HG03439 (cell line): Measurements from ENCODE around the gene IPO13.

ENCODE experiments used
- ATAC-seq: cut with Tn5 transposase; IDR thresholded peaks from one replicate; pipeline ENCODE4 v1.9.1; 2021; ENCODE audit warnings: mild to moderate bottlenecking, moderate library complexity; ENCODE audit not compliant: unreplicated experiment

Gene IPO13

GRCh38 chr1:43985984-43986595 lies 39.3 kb downstream of the IPO13 start:
- no peak for ATAC-seq

- ATAC-seq: no peak
Observed at GRCh38 chr1:43986712-43987111, 40.0 kb downstream of the IPO13 start.

DNA sequence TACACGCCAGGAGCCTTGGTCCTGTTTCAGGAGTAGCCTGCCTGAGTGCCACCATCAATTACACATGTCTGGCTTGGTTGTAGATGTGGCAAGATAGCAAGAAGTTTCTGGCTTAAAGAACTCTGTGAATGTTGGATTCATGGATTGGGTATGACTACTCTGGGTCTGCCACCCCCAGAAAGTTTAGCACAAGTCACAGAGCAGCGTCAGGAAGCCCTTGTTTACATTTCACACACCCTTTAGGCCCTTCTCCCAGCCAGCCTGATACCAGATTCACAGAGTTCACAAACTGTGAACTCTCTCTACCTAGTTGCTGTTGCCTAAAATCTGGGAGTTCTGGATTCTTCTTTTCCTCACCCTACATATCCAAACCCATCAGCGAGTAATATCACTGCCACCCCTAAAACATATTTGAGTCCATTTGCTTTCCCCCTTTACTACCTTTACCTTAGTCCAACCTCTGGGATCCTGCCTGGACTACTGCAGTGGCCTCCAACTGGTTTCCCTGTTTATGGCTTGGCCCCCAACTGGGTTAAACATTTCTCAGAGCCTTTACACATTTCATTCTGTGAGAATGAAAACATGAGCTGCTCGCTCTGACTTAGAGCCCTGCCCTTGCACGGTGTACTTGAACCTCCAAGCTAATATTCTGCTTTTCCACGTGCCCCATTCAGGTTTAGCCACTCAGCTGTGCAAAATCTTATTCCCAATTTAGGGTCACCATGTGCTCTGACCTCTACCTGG lies 40.6 kb downstream of the IPO13 start:
- ATAC-seq: no peak

DNA sequence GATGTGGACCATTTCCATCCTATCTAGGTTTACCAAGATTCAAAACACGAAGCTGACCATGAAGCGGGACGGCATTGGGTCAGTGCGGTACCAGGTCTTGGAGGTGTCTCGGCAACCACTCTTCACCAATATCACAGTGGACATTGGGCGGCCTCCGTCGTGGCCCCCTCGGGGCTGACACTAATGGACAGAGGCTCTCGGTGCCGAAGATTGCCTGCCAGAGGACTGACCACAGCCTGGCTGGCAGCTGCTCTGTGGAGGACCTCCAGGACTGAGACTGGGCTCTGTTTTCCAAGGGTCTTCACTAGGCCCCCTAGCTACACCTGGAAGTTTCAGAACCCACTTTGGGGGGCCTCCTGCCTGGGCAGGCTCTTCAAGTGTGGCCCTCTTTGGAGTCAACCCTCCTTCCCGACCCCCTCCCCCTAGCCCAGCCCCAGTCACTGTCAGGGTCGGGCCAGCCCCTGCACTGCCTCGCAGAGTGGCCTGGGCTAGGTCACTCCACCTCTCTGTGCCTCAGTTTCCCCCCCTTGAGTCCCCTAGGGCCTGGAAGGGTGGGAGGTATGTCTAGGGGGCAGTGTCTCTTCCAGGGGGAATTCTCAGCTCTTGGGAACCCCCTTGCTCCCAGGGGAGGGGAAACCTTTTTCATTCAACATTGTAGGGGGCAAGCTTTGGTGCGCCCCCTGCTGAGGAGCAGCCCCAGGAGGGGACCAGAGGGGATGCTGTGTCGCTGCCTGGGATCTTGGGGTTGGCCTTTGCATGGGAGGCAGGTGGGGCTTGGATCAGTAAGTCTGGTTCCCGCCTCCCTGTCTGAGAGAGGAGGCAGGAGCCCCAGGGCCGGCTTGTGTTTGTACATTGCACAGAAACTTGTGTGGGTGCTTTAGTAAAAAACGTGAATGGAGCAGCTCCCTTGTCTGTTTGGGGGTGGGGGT lies 43.8 kb downstream of the IPO13 start:
- no peak for ATAC-seq

DNA sequence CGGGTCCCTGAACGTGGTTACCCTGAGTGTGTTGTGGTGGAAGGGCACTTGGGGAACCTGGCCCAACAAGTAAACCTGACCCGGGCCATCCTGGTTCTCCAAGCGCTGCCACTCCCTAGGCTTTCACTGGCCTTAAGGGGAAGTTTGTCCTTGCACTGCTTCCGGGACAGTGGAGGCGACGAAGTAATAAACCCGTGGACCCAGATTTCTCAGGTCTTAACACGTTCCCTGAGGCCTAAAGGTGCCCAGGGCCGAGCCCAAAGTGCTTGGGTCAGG lies 44.4 kb downstream of the IPO13 start:
- ATAC-seq: no peak

GRCh38 chr1:43991476-43992231 lies 44.9 kb downstream of the IPO13 start, which contains the start of gene CCDC24:
Gene CCDC24 (plus strand): TSS chr1:43991599. CDS start chr1:43991879, 280 bp downstream.
- ATAC-seq: peak; percentile 75

DNA sequence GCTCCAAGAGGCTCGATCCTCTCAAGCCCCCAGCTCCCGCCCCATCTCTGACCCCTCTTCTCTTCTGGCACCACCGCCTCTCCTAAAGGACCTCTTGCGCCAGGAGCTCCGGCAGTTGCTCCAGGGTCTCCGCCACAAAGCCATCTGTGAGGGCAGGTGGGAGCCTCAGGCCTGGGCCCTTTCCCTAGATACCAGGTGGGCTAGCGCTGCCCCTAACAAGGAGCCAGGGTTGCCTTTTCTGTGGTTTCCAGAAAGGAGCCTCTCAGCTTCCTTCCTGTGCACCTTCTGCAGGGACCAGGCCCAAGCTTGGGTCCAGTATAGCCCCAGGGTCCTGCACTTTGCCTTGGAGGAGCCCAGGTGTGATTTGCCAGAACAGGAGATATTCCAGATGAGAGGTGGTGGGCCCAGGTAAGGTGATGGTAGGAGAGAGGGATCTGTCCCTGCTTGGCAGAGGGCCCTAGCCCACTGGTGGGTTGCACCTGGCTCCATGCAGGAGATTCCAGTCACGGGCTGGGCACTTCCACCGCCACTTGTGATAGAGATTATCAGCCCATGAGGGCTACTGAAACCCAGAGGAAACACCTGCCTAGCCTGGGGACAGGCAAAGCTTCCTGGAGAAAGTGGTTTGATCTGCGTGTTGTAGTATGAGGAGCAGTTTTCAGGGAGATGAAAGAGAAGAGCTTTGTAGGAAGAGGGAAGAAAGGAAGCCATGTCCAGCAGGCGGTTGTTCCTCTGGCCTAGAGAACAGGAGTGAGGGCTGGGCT lies 45.7 kb downstream of the IPO13 start:
- ATAC-seq: no peak

DNA sequence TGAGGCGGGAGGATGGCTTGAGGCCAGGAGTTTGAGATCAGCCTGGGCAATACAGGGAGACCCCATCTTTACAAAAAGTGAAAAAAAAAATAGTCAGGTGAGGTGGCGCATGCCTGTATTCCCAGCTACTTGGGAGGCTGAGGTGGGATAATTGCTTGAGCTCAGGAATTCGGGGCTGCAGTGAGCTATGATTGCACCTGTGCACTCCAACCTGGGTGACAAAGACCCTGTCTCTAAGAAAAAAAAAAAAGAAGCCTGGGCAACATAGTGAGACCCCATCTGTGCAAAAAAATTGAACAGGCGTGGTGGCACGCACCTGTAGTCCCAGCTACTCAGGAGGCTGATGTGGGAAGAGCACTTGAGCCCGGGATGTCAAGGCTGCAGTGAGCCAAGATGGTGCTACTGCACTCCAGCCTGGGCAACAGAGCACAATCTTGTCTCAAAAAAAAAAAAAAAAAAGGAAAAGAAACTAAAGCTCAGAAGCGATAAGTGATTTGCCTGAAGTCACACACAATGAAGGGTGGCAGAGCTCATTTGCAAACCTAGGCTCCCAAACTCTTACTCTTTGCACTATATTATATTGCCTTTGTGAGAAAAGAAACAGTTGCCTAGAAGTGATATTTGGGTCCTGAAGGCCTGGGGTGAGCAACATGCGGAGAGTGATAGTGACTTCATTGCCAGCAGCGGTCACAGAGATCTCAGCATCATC lies 46.6 kb downstream of the IPO13 start:
- no peak for ATAC-seq

DNA sequence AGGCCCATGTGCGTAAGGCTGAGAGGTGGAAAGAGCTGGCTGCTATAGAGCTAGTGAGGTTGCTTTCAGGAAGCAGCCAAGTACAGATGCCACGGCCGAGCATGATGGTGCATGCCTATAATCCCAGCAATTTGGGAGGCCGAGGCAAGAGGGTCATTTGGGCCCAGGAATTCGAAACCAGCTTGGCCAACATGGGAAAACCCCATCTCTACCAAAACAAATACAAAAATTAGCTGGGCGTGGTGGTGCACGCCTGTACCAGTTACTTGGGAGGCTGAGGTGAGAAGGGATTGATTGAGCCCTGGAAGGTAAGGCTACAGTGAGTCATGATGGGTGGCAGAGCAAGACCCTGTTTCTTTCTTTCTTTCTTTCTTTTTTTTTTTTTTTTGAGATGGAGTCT lies 47.3 kb downstream of the IPO13 start:
- ATAC-seq: no peak

DNA sequence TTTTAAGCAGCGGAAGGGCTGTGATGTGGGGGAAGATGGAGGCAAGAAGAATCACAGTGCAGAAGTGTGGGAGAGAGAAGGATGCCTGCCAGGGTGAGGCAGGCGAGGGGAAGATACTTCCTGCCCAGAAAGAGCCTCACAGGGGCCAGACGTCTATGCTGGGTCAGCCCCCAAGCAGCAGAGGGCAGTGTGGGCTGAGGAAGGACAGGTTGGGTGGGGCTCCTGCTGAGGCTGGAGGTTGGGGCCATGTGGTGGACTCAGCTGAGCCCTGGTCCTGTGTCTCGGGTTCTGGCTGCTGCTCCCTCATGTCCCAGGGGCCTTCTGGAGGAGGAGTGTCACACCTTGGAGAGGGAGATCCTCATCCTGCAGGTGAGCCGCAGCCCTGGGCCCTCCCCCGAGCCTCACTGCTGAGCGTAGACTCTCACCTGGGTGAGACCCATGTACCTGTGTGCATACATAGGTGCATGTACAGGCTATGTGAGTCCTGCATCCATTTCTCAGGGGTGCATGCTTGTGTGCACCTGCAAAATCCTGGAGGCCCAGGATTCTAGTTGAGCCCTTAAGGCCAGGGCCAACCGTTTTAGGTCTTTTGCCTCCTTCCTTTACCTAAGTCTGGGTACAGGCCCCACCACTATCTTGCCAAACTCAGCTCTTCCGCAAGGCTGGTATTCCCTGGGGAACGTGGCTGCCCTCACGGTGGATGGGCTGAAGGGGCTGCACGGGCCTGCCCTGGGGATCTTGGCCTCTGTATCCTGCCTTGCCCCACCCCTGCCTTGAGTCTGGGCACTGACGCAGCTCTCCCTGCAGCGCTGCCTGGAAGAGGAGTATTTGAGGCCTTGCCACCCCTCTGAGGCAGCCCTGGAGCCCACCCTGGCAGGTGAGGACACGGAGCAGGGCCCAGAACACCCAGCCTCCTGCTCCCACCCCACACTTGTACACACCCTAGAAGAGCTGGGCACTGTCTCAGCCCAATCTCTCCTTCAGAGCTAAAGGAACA lies 48.3 kb downstream of the IPO13 start:
- ATAC-seq: no peak

DNA sequence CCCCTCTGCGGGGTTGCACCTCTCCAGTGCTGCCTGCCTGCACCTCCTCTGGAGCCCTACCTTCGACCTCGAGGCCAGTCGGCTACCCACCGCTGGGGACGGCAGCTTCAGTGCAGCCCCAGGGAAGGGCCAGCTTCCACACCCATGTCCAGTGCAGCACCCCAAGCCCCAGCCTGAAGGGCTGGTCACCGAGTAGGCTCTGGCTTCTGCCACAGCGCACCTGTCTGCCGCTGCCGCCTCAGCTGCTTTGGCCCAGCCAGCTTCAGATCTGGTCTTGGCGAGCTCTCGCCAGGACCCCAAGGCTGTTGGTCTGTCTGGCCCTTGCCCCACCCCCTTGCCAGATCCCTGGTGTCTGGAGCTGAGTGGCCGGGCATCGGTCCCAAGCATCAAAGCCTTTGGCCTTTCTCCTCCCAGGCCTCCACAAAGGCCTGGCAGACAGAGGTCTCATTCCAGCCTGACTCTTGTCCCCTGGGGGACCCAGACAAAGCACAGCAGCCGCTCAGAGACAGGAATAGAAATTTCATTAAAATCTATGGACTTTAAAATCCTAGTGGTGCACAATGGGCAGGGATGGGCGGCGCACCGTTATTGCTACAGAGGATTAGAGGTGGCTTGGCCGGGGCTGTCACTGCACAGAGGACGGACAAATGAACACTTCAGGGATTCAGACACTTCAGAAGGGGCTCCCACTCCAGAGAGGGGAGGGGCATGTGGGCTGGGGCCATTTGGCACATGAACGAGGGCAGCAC lies 49.4 kb downstream of the IPO13 start:
- no peak for ATAC-seq

GRCh38 chr1:43996733-43997115 lies 50.0 kb downstream of the IPO13 start:
- no peak for ATAC-seq

DNA sequence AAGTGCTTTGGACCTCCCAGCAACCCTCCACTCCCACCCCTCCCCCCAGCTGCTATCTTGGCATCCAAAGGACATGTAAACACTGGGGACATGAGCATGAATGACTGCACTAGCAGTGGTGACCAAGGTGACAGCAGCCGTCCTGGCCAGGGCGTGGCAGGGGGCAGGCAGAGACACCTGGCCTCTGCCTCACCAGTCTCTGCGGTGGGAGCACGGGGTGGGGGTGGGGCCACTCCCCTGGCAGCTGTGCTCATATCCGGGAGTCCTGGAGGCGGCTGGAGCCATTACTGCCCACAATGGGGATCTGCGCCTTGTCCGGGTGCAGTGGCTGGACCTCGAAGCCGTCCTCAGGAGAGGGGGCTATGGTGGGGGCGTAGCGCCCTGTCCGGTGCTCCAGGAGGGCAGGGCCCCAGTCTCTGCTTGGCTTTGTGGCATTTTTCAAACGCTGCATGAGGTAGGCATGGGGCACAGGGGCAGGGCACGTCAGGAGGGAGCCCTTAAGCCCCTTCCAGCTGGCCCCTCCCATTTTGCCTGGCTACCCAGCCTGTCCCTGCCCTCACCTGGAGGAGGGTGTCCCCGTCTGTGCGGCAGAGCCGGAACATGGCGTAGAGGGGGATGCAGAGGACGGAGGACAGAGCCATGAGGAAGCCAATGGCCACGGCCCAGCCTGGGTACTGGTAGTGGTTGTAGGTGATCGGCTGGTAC lies 50.7 kb downstream of the IPO13 start:
- ATAC-seq: no peak

DNA sequence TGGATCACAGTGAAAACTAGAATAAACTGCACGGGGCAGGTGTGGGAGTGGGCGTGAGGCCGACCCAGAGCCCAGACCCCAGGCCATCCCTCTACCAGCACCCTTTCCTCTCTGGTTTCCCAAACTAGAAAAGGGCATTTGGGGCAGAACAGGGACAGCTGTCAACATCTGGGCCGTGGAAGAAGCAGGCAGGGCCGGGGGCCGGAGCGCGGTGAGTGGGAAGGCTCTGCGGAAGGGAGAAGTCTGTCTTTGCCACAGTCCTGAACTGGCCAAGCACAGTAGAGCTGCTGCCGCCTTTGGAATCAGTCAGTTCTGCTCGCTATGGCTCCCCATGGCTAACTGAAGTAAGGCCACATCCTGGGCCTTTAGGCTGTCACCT lies 51.2 kb downstream of the IPO13 start:
- ATAC-seq: no peak

GRCh38 chr1:43999455-43999854 lies 52.7 kb downstream of the IPO13 start:
- no peak for ATAC-seq

DNA sequence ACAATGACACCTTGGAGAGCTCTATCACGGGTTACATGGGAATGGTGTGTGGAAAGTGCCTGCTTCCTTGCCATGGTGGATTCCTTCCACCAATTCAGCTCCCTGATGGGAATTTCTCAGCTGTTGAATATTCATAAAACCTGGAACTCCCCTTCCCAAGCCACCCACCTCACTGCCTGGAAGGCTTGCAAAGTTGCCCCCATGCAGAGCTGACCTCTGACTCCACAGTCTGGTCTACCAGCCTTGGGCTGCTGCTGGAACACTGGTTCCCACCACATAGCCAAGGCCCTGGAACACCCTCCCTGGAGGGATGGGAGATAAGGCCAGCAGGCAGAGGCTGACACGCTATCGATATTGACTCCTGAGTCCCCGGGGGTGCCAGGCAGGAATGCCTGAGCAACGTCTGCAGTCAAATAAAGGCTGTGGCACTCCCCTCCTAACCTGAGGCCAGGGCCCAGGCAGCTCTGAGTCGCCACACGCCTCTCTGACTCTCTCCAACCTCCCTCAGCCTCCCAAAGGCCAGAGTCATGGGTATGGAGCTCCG lies 53.4 kb downstream of the IPO13 start:
- ATAC-seq: no peak

DNA sequence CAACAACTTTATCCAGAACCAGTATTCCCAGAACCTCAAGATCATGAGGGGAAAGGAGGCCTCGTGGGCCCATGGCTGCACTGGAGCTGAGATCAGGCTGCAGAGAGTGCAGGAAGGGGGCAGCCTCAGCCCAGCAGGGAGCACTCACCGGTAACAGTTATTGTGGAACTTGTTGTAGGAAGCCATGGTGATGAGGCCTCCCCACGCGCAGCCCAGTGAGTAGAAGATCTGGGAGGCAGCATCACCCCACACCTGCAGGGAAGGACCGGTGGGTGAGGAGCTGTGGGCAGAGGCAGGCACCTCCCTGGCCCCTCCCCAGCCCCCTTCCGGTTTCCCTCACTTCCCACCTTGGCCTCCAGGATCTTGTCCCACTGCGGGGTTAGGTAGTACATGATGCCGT lies 55.4 kb downstream of the IPO13 start:
- no peak for ATAC-seq
